Suppressor macrophage treated with lipopolysaccharide for 1 hour (primary cell): ENCODE results near the gene WASF1.
"Not testable (repeated sequence)": the region's sequence is repeated elsewhere in the genome, so short reads cannot be mapped to it uniquely, and the experiment has no call there.

Experiments used
- DNase-seq, 3 donors: peaks; one replicate each; pipeline ENCODE4 v3.0.0-alpha.2; 2020 to 2022

WASF1 gene

GRCh38 chr6:110085285-110085684 lies 94.2 kb downstream of the WASF1 start:
- no peak for DNase-seq

GRCh38 chr6:110083875-110084585 lies 95.4 kb downstream of the WASF1 start:
- no peak for DNase-seq

GRCh38 chr6:110075406-110075805 lies 104.1 kb downstream of the WASF1 start:
- DNase-seq: no peak

DNA sequence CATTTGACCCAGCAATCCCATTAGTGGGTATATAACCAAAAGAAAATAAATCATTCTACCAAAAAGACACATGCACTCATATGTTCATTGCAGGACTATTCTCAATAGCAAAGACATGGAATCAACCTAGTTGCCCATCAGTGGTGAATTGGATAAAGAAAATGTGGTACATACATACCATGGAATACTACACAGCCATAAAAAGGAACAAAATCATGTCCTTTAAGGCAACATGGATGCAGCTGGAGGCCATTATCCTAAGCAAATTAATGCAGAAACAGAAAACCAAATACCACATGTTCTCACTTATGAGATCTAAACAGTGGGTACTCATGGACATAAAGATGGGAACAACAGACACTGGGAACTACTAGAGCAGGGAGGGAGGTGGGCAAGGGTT lies 106.0 kb downstream of the WASF1 start:
- not testable (repeated sequence) for DNase-seq

GRCh38 chr6:110068592-110068967 lies 110.9 kb downstream of the WASF1 start:
- DNase-seq: peak in 1 of 3 donors; percentile 7

- DNase-seq: no peak
These were observed 111.5 kb downstream of the WASF1 start for GRCh38 chr6:110067837-110068591.

GRCh38 chr6:110064744-110065524 lies 114.5 kb downstream of the WASF1 start:
- DNase-seq: no peak

GRCh38 chr6:110063594-110064263 lies 115.7 kb downstream of the WASF1 start:
- DNase-seq: no peak

DNA sequence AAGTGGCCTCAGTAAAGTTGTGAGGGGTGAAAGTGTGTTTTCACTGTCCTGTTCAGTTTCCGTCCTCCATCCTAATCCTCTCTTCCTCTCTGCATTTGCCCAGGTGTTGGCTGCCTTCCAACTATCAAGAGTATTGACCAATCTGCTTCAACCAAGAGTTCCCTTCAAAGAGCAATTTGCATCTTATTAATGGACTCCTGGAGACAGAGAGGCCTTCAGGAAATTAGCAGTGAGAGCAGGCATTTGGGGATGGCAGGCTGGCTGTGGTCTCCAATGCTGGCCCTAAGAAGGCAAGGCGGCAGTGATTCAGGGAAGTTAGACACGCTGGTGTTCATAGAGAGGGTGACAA lies 124.1 kb downstream of the WASF1 start:
- DNase-seq: no peak

GRCh38 chr6:110054664-110055386 lies 124.6 kb downstream of the WASF1 start:
- DNase-seq: no peak

- peak; percentile 59 to 70 (median 60) for DNase-seq
These were observed 125.9 kb downstream of the WASF1 start for GRCh38 chr6:110053395-110054240.

GRCh38 chr6:110050440-110050813 lies 129.0 kb downstream of the WASF1 start:
- DNase-seq: no peak
